Measurements from ENCODE around the gene MRGPRD.

MRGPRD gene

GRCh38 chr11:68968306-68969250 lies 12.2 kb downstream of the MRGPRD start:
- no peak for DNase-seq (ENCODE audit: low spot score)

GRCh38 chr11:68966894-68967780 lies 13.6 kb downstream of the MRGPRD start:
- DNase-seq (ENCODE audit: low spot score) = no peak

GRCh38 chr11:68965901-68966853 lies 14.6 kb downstream of the MRGPRD start:
- no peak for DNase-seq (ENCODE audit: low spot score)

GRCh38 chr11:68963779-68964178 lies 17.0 kb downstream of the MRGPRD start:
- peak; percentile 21 for DNase-seq (ENCODE audit: low spot score)

GRCh38 chr11:68962527-68963250 lies 18.1 kb downstream of the MRGPRD start:
- peak; percentile 51 for DNase-seq (ENCODE audit: low spot score)

- peak; percentile 25 for DNase-seq (ENCODE audit: low spot score)
Measured at GRCh38 chr11:68961245-68961644, 19.5 kb downstream of the MRGPRD start.

- no peak for DNase-seq (ENCODE audit: low spot score)
Measured at GRCh38 chr11:68960294-68961071, 20.3 kb downstream of the MRGPRD start.

- no peak for DNase-seq (ENCODE audit: low spot score)
Measured at GRCh38 chr11:68959465-68960293, 21.1 kb downstream of the MRGPRD start.

GRCh38 chr11:68958211-68958610 lies 22.6 kb downstream of the MRGPRD start:
- no peak for DNase-seq (ENCODE audit: low spot score)

GRCh38 chr11:68956547-68957254 lies 24.1 kb downstream of the MRGPRD start:
- no peak for DNase-seq (ENCODE audit: low spot score)

- no peak for DNase-seq (ENCODE audit: low spot score)
Measured at GRCh38 chr11:68956142-68956541, 24.6 kb downstream of the MRGPRD start.

- DNase-seq (ENCODE audit: low spot score) = no peak
Measured at GRCh38 chr11:68955607-68955958, 25.2 kb downstream of the MRGPRD start.

GRCh38 chr11:68954836-68955606 lies 25.8 kb downstream of the MRGPRD start:
- DNase-seq (ENCODE audit: low spot score) = peak; percentile 58

- DNase-seq (ENCODE audit: low spot score) = no peak
Measured at GRCh38 chr11:68950762-68951161, 30.0 kb downstream of the MRGPRD start.

- peak; percentile 56 for DNase-seq (ENCODE audit: low spot score)
Measured at GRCh38 chr11:68950270-68950669, 30.5 kb downstream of the MRGPRD start.

GRCh38 chr11:68948935-68949334 lies 31.9 kb downstream of the MRGPRD start:
- DNase-seq (ENCODE audit: low spot score) = no peak

- DNase-seq (ENCODE audit: low spot score) = no peak
Measured at GRCh38 chr11:68948496-68948895, 32.3 kb downstream of the MRGPRD start.

GRCh38 chr11:68947151-68947550 lies 33.6 kb downstream of the MRGPRD start:
- DNase-seq (ENCODE audit: low spot score) = no peak

Measured in AG20443 (cell line).